IPS DF 6.9 (cell line): ENCODE data around the gene TIAM1.

Experiments
- DNase-seq: peaks from one replicate; pipeline ENCODE4 v3.0.0-alpha.2; 2013; ENCODE audit warnings: low read depth, low spot score
- H3K27ac ChIP-seq: one replicate; pipeline ENCODE4 v1.5.1; 2013; ENCODE audit warnings: low read length, control low read depth
- H3K27me3 ChIP-seq: 2 replicates; pipeline ENCODE4 v1.6.1; 2013; ENCODE audit warnings: mild to moderate bottlenecking, low read length; ENCODE audit not compliant: control insufficient read depth, insufficient read depth
- H3K36me3 ChIP-seq: 2 replicates; pipeline ENCODE4 v1.6.1; 2013; ENCODE audit warnings: low read length; ENCODE audit not compliant: control insufficient read depth, insufficient read depth
- H3K4me1 ChIP-seq: 2 replicates; pipeline ENCODE4 v1.6.1; 2013; ENCODE audit warnings: low read length; ENCODE audit not compliant: control insufficient read depth, insufficient read depth
- H3K4me3 ChIP-seq: 2 replicates; pipeline ENCODE4 v1.5.1; 2013; ENCODE audit warnings: mild to moderate bottlenecking, low read length
- H3K9me3 ChIP-seq: 2 replicates; pipeline ENCODE4 v1.6.1; 2013; ENCODE audit warnings: low read length, inconsistent platforms; ENCODE audit not compliant: control insufficient read depth, insufficient read depth
- WGBS: extraction: QIAGEN DNeasy Blood & Tissue Kit; methylation state at CpG from one replicate; pipeline ENCODE4 v1.1.7; 2013; ENCODE audit warnings: mixed read lengths, missing lambda C conversion rate; ENCODE audit not compliant: insufficient read length, insufficient coverage; 5-methylcytosine and 5-hydroxymethylcytosine counted together

The TIAM1 gene

DNA sequence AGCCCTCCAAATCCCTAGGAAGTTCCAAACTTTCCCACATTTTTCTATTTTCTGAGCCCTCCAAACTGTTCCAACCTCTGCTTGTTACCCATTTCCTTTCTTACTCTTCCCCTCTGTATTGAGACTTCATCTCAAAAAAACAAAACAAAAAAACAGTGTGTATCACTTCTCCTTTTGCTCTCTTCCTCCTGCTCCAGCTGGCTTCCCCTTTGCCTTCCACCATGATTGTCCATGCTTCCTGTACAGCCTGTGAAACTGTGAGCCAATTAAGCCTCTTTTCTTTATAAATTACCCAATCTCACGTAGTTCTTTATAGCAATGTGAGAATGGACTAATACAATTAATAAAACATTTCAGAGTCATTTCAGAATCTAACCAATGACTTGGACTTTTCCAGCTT is 236.2 kb downstream of the TIAM1 start:
- H3K27me3 ChIP-seq = no peaks in the 10 kb centered on the region
- H3K27ac ChIP-seq = no peak overlapping the region
- no peak overlapping the region for H3K4me3 ChIP-seq
- no peaks in the 10 kb centered on the region for H3K9me3 ChIP-seq
- DNase-seq = no peak
- no peaks in the 10 kb centered on the region for H3K4me1 ChIP-seq
- WGBS = no CpG with 5 or more reads among the region's 1 CpG
- H3K36me3 ChIP-seq = no peaks in the 10 kb centered on the region

GRCh38 chr21:31107176-31107785 is 236.8 kb downstream of the TIAM1 start:
- no peaks in the 10 kb centered on the region for H3K4me1 ChIP-seq
- no peak overlapping the region for H3K27ac ChIP-seq
- no peaks in the 10 kb centered on the region for H3K36me3 ChIP-seq
- H3K9me3 ChIP-seq = no peaks in the 10 kb centered on the region
- WGBS = no CpG with 5 or more reads among the region's 4 CpGs
- no peak for DNase-seq
- H3K27me3 ChIP-seq = no peaks in the 10 kb centered on the region
- no peak overlapping the region for H3K4me3 ChIP-seq

- Histone ChIP-seq H3K27ac (no peak overlapping the region), H3K9me3 (no peaks in the 10 kb centered on the region), H3K4me1 (no peaks in the 10 kb centered on the region), H3K27me3 (no peaks in the 10 kb centered on the region), H3K36me3 (no peaks in the 10 kb centered on the region), H3K4me3 (no peak overlapping the region)
- DNase-seq = no peak
- WGBS = no CpG with 5 or more reads among the region's 4 CpGs
These were observed 240.3 kb downstream of the TIAM1 start for GRCh38 chr21:31103571-31104265.

DNA sequence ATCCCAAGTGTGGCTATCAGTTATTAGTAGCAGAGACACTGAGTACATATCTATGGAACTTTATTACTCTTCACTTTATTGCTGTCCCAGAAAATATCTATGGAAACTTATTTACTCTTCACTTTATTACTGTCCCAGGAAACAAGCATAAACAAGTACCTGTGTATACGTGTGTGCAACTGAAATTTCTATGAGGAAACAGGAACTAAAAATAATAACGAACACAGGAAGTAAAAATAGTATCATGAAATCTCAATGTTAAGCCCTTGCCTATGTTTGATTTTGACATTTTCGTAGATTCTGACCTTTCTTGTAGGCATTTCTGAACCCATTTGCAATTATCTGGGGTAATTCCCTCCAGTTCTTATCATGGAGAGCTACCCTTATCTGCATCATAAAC is 240.9 kb downstream of the TIAM1 start:
- H3K9me3 ChIP-seq = no peaks in the 10 kb centered on the region
- no peak overlapping the region for H3K27ac ChIP-seq
- H3K36me3 ChIP-seq = no peaks in the 10 kb centered on the region
- no CpG with 5 or more reads among the region's 3 CpGs for WGBS
- DNase-seq = no peak
- no peaks in the 10 kb centered on the region for H3K4me1 ChIP-seq
- no peaks in the 10 kb centered on the region for H3K27me3 ChIP-seq
- no peak overlapping the region for H3K4me3 ChIP-seq

DNA sequence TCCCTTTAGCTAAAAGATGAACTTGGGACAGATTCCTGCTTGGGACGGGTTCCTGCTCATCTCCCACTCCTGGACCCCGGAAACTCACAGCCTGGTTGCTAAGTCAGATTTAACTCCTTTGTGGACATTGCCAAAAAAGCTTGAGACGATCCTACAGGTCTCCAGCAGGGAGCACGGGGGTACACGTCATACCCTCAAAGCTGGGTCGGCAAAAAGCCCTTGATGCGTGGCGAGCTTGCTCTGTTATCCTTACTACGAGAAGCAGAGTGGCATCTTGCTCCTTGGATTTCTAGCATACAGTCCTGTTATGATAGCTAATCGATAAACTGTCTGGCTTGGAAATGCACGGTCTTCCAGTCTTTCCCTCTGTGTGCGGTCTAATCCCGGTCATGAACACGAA is 244.9 kb downstream of the TIAM1 start:
- no peaks in the 10 kb centered on the region for H3K27me3 ChIP-seq
- no peaks in the 10 kb centered on the region for H3K36me3 ChIP-seq
- WGBS = no CpG with 5 or more reads among the region's 14 CpGs
- H3K4me3 ChIP-seq = no peak overlapping the region
- no peak overlapping the region for H3K27ac ChIP-seq
- no peak for DNase-seq
- H3K9me3 ChIP-seq = no peaks in the 10 kb centered on the region
- no peaks in the 10 kb centered on the region for H3K4me1 ChIP-seq

DNA sequence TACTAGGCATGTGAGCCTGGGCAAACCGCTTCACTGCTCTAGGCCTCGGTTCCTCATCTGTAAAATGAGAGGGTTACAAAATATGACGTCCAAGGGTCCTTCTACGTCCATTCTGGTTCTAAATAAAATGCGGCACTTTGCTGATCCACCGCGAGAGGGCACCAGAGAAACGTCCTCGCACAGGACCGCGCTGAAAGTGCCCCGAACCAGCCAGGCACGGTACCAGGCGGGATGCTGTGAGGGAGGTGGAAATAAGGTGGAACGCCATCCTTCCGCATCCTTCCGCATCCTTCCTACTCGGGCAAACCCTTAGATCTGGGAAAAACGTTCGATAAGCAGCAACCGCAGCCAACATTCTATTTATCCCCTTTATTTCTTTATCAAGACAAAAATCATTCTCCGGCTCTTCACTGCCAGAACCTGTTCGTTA is 245.5 kb downstream of the TIAM1 start:
- peak; percentile 54 for DNase-seq
- Histone ChIP-seq H3K9me3 (no peaks in the 10 kb centered on the region), H3K27ac (no peak overlapping the region), H3K27me3 (no peaks in the 10 kb centered on the region), H3K4me3 (no peak overlapping the region), H3K4me1 (no peaks in the 10 kb centered on the region), H3K36me3 (no peaks in the 10 kb centered on the region)
- WGBS = no CpG with 5 or more reads among the region's 23 CpGs

- no peak overlapping the region for H3K4me3 ChIP-seq
- H3K36me3 ChIP-seq = no peaks in the 10 kb centered on the region
- no peak for DNase-seq
- WGBS = no CpG with 5 or more reads among the region's 7 CpGs
- no peaks in the 10 kb centered on the region for H3K4me1 ChIP-seq
- H3K27me3 ChIP-seq = no peaks in the 10 kb centered on the region
- no peak overlapping the region for H3K27ac ChIP-seq
- no peaks in the 10 kb centered on the region for H3K9me3 ChIP-seq
These were observed 251.0 kb downstream of the TIAM1 start for GRCh38 chr21:31092832-31093625.

DNA sequence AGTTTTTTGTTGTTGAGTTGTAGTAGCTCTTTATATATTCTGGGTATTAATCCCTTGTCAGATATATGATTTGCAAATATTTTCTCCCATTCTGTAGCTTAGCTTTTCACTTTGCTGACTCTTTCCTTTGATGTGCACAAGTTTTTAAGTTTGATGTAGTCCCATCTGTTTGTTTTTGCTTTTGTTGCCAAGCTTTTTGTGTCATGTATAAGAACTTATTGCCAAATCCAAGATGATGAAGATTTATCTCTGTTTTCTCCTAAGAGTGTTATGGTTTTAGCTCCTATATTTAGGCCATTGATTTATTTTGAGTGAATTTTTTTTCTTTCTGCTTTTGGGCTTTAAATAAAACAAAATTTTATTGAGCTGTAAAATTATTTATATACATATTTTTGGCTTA is 253.7 kb downstream of the TIAM1 start:
- Histone ChIP-seq H3K36me3 (no peaks in the 10 kb centered on the region), H3K27ac (no peak overlapping the region), H3K27me3 (no peaks in the 10 kb centered on the region), H3K4me1 (no peaks in the 10 kb centered on the region), H3K4me3 (no peak overlapping the region), H3K9me3 (no peaks in the 10 kb centered on the region)
- no peak for DNase-seq

GRCh38 chr21:31088474-31088751 is 255.6 kb downstream of the TIAM1 start:
- Histone ChIP-seq H3K36me3 (no peaks in the 10 kb centered on the region), H3K27ac (no peak overlapping the region), H3K4me1 (no peaks in the 10 kb centered on the region), H3K9me3 (no peaks in the 10 kb centered on the region), H3K27me3 (no peaks in the 10 kb centered on the region), H3K4me3 (no peak overlapping the region)
- DNase-seq = no peak
- no CpG with 5 or more reads among the region's 29 CpGs for WGBS

DNA sequence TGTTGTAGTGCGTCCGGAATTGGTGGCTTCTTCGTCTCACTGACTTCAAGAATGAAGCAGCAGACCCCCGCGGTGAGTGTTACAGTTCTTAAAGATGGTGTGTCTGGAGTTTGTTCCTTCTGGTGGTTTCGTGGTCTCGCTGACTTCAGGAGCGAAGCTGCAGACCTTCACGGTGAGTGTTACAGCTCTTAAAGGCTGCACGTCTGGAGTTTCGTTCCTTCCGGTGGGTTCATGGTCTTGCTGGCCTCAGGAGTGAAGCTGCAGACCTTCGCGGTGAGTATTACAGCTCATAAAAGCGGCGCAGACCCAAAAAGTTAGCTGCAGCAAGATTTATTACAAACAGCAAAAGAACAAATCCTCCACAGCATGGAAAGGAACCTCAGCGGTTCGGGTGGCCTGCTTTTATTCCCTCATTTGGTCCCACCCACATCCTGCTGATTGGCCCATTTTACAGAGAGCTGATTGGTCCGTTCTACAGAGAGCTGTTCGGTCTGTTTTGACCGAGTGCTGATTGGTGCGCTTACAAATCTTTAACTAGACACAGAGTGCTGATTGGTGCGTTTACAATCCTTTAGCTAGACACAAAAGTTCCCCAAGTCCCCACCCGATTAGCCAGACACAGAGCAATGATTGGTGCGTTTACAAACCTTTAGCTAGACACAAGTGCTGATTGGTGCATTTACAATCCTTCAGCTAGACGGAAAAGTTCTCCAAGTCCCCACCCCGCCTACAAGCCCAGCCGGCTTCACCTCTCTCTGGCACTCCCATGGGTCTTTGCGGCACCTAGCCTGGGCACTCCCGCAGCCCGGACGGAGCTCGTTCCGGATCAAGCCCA is 256.2 kb downstream of the TIAM1 start:
- WGBS = no CpG with 5 or more reads among the region's 34 CpGs
- H3K4me3 ChIP-seq = no peak overlapping the region
- no peaks in the 10 kb centered on the region for H3K4me1 ChIP-seq
- H3K27ac ChIP-seq = no peak overlapping the region
- DNase-seq = no peak
- H3K9me3 ChIP-seq = no peaks in the 10 kb centered on the region
- H3K36me3 ChIP-seq = no peaks in the 10 kb centered on the region
- no peaks in the 10 kb centered on the region for H3K27me3 ChIP-seq
